B cell (primary cell): Measurements from ENCODE around the gene PGM5. TPM values are rescaled to one million over a fixed set of nuclear protein-coding genes. Genes with fewer than 3 reads are reported as not detected.

Source experiments
- ATAC-seq: fragments of 200-7000 bp; cut with Tn5 transposase; one replicate; pipeline ENCODE4 v1.10.0; 2021; ENCODE audit warnings: low read depth, mild to moderate bottlenecking, moderate number of reproducible peaks, moderate library complexity
- CTCF ChIA-PET: fragments of 350-600 bp; sonication (Branson Sonifier 250); formaldehyde crosslinking; loops from one replicate; lab custom pipeline; 2021; ENCODE audit warnings: antibody characterized with exemption, inconsistent platforms; lab: Charles Lee
- POLR2A ChIA-PET: fragments of 350-600 bp; sonication (Branson Sonifier 250); formaldehyde crosslinking; loops from one replicate; lab custom pipeline; 2021; ENCODE audit warnings: antibody characterized with exemption; lab: Charles Lee
- DNase-seq: peaks from one replicate; pipeline ENCODE4 v3.0.0; 2013
- H2AFZ ChIP-seq: 2 replicates; pipeline ENCODE4 v1.6.1; 2012; ENCODE audit warnings: mild to moderate bottlenecking, low read depth, low read length; ENCODE audit not compliant: insufficient read depth, poor library complexity, severe bottlenecking
- H3K27ac ChIP-seq, 2 donors: 1 replicate in 1 of 2; 2 replicates in 1 of 2; pipeline ENCODE4 v1.5.1; 2012 to 2013; ENCODE audit warnings: low read length in 2 of 2, mild to moderate bottlenecking in 2 of 2, moderate library complexity in 1 of 2
- H3K27me3 ChIP-seq, 4 experiments: fragments of 200-600 bp in 1 of 4; sonication (generic) in 1 of 4; replicated peaks in 1 of 4; 1 replicate in 2 of 4; 2 replicates in 2 of 4; pipeline versions ENCODE4 v1.6.1 to v1.7.0; 2013 to 2016; ENCODE audit warnings: low read length in 3 of 4, mild to moderate bottlenecking in 2 of 4, mixed read lengths in 1 of 4, moderate library complexity in 1 of 4; ENCODE audit not compliant: insufficient read depth in 4 of 4, control insufficient read depth in 3 of 4; ENCODE audit errors: control extremely low read depth in 1 of 4
- H3K36me3 ChIP-seq, 2 experiments: replicated peaks in 1 of 2; 1 replicate in 1 of 2; 2 replicates in 1 of 2; pipeline versions ENCODE4 v1.6.1 to v1.7.1; 2013; ENCODE audit warnings: low read length in 1 of 2; ENCODE audit not compliant: insufficient read depth in 2 of 2, control insufficient read depth in 1 of 2; ENCODE audit errors: control extremely low read depth in 1 of 2, extremely low read depth in 1 of 2
- H3K4me1 ChIP-seq, 2 donors: fragments of 200-600 bp in 1 of 2; sonication (generic) in 1 of 2; 1 replicate in 1 of 2; 2 replicates in 1 of 2; pipeline versions ENCODE4 v1.5.1 to v1.6.1; 2013 to 2017; ENCODE audit warnings: low read length in 2 of 2; ENCODE audit not compliant: control insufficient read depth in 2 of 2, insufficient read depth in 2 of 2
- H3K4me2 ChIP-seq: replicated peaks from 2 replicates; pipeline ENCODE3; 2012; ENCODE audit warnings: mild to moderate bottlenecking, low read depth, low read length; ENCODE audit not compliant: poor library complexity, severe bottlenecking
- H3K4me3 ChIP-seq, 5 experiments: fragments of 200-600 bp in 1 of 5; sonication (generic) in 1 of 5; 1 replicate in 3 of 5; 2 replicates in 2 of 5; pipeline versions ENCODE4 v1.5.1 to v1.7.0; 2011 to 2016; ENCODE audit warnings: low read length in 4 of 5, mild to moderate bottlenecking in 4 of 5, low read depth in 2 of 5, control low read depth in 1 of 5, moderate library complexity in 1 of 5; ENCODE audit not compliant: insufficient read depth in 1 of 5; ENCODE audit errors: control extremely low read depth in 1 of 5, extremely low read depth in 1 of 5
- H3K79me2 ChIP-seq: fragments of 200-600 bp; sonication (generic); one replicate; pipeline ENCODE4 v1.6.0; 2016; ENCODE audit warnings: low read length; ENCODE audit not compliant: control insufficient read depth, insufficient read depth
- H3K9ac ChIP-seq: fragments of 200-600 bp; sonication (generic); 2 replicates; pipeline ENCODE4 v1.6.1; 2017; ENCODE audit warnings: mild to moderate bottlenecking, low read length, moderate library complexity
- H3K9me3 ChIP-seq, 3 donors: one replicate each; pipeline versions ENCODE4 v1.6.1 to v1.7.1; 2013; ENCODE audit warnings: low read length in 2 of 3; ENCODE audit not compliant: control insufficient read depth in 2 of 3, insufficient read depth in 1 of 3; ENCODE audit errors: control extremely low read depth in 1 of 3
- H4K20me1 ChIP-seq: 2 replicates; pipeline ENCODE4 v1.6.0; 2012; ENCODE audit warnings: mild to moderate bottlenecking, low read length; ENCODE audit not compliant: insufficient read depth, control insufficient read depth, poor library complexity, severe bottlenecking
- H3K27ac Mint-ChIP-seq: one replicate; pipeline ENCODE4 v1.8.0; 2021; ENCODE audit warnings: mixed read lengths
- H3K27me3 Mint-ChIP-seq: one replicate; pipeline ENCODE4 v1.8.0; 2021; ENCODE audit warnings: mixed read lengths
- H3K4me1 Mint-ChIP-seq: one replicate; pipeline ENCODE4 v1.8.0; 2021; ENCODE audit warnings: mixed read lengths
- H3K4me3 Mint-ChIP-seq: one replicate; pipeline ENCODE4 v1.8.0; 2021; ENCODE audit warnings: mixed read lengths
- H3K9me3 Mint-ChIP-seq: one replicate; pipeline ENCODE4 v1.8.0; 2022; ENCODE audit warnings: mixed read lengths; ENCODE audit not compliant: insufficient read depth
- CTCF ChIP-seq: fragments of 200-600 bp; IDR thresholded peaks from one replicate; pipeline ENCODE4 v1.8.0; 2022; ENCODE audit warnings: antibody characterized with exemption, mild to moderate bottlenecking
- EZH2 ChIP-seq: IDR thresholded peaks from 2 replicates; pipeline ENCODE4 v1.6.1; 2012; ENCODE audit warnings: borderline replicate concordance, low read depth, mild to moderate bottlenecking, moderate library complexity, low read length; ENCODE audit not compliant: insufficient read depth, poor library complexity, severe bottlenecking
- WGBS: methylation state at CpG from one replicate; pipeline ENCODE4 v1.1.5; 2013; ENCODE audit warnings: missing lambda C conversion rate; ENCODE audit not compliant: insufficient coverage; 5-methylcytosine and 5-hydroxymethylcytosine counted together
- intact Hi-C: fragments of 100-400 bp; cut with micrococcal nuclease; formaldehyde crosslinking; loops from one replicate; pipeline ENCODE4 v1.10.0; 2022
- polyA plus RNA-seq: library from polyadenylated mRNA; depleted of rRNA; stranded (reverse); fragments of >200 nt; gene quantifications from 2 replicates; pipeline ENCODE4 v1.2.3, GENCODE V29; 2012
- total RNA-seq, 2 donors: library from RNA; stranded (reverse); fragments of 120-200 nt in 1 of 2; gene quantifications; 1 replicate in 1 of 2; 2 replicates in 1 of 2; pipeline versions ENCODE4 v1.2.3 to v1.2.4, GENCODE V29; 2013 to 2022

Gene PGM5
- total and polyA plus RNA-seq, 2 donors (not counting 1 experiment from before 2014, with no cell fraction given): not detected

- H3K4me3 Mint-ChIP-seq: no peak overlapping the region
- H3K27ac Mint-ChIP-seq: no peak overlapping the region
- POLR2A ChIA-PET: no interaction called here
- peaks cover 25% of the 10 kb centered on the region for H3K27me3 Mint-ChIP-seq
- no peak overlapping the region for H3K4me2 ChIP-seq
- no peaks in the 10 kb centered on the region for H3K4me1 ChIP-seq
- peaks cover 0 to 6% (median 0%) of the 10 kb centered on the region in 4 experiments for H3K27me3 ChIP-seq
- no peaks in the 10 kb centered on the region for H3K9me3 Mint-ChIP-seq
- 100% methylated on average over 1 of the region's 8 CpGs for WGBS
- no peaks in the 10 kb centered on the region for H3K9me3 ChIP-seq
- no peaks in the 10 kb centered on the region for H3K36me3 ChIP-seq
- H3K9ac ChIP-seq: no peak overlapping the region
- H2AFZ ChIP-seq: no peak overlapping the region
- no peak overlapping the region for H3K4me3 ChIP-seq
- ATAC-seq (no peak), DNase-seq (no peak)
- H4K20me1 ChIP-seq: no peaks in the 10 kb centered on the region
- TF ChIP-seq EZH2 (no peak), CTCF (no peak)
- H3K27ac ChIP-seq: no peak overlapping the region
- H3K4me1 Mint-ChIP-seq: no peaks in the 10 kb centered on the region
- CTCF ChIA-PET: interaction anchor here (1.1 kb wide), 1 partner anchor 151 kb away, joined by 3 read pairs; no protein-coding TSS in a partner anchor
- H3K79me2 ChIP-seq: no peaks in the 10 kb centered on the region
- intact Hi-C loops: no loop called here
Observed at GRCh38 chr9:68416936-68417564, 60.6 kb downstream of the PGM5 start.

- H3K27me3 Mint-ChIP-seq: peaks cover 27% of the 10 kb centered on the region
- ChIA-PET POLR2A (no interaction called here), CTCF (interaction anchor here (1.1 kb wide), 1 partner anchor 150 kb away, joined by 3 read pairs; no protein-coding TSS in a partner anchor)
- peaks cover 0 to 6% (median 0%) of the 10 kb centered on the region in 4 experiments for H3K27me3 ChIP-seq
- DNase-seq: no peak
- H3K9ac ChIP-seq: no peak overlapping the region
- H3K4me1 ChIP-seq: no peaks in the 10 kb centered on the region
- 92% methylated on average over 2 of the region's 3 CpGs for WGBS
- no peak overlapping the region for H3K4me2 ChIP-seq
- no peak overlapping the region for H3K4me3 ChIP-seq
- no peak overlapping the region for H3K4me3 Mint-ChIP-seq
- no peaks in the 10 kb centered on the region for H3K79me2 ChIP-seq
- no peaks in the 10 kb centered on the region for H3K36me3 ChIP-seq
- no peak overlapping the region for H3K27ac ChIP-seq
- no peak for ATAC-seq
- no peak overlapping the region for H3K27ac Mint-ChIP-seq
- H2AFZ ChIP-seq: no peak overlapping the region
- intact Hi-C loops: no loop called here
- H4K20me1 ChIP-seq: no peaks in the 10 kb centered on the region
- TF ChIP-seq CTCF (no peak), EZH2 (no peak)
- no peaks in the 10 kb centered on the region for H3K9me3 ChIP-seq
- no peaks in the 10 kb centered on the region for H3K4me1 Mint-ChIP-seq
- no peaks in the 10 kb centered on the region for H3K9me3 Mint-ChIP-seq
Observed at GRCh38 chr9:68417762-68418161, 61.4 kb downstream of the PGM5 start.
